ENCODE measurements around the gene FTO. TPM values are rescaled to one million over a fixed set of nuclear protein-coding genes. Genes with fewer than 3 reads are reported as not detected.

FTO gene
- total RNA-seq, 1 donor from 2014 or later = 75.6 TPM

GRCh38 chr16:53708490-53708889, 4.5 kb downstream of the FTO start:
- H3K4me3 ChIP-seq = no peak overlapping the region
- no peaks in the 10 kb centered on the region for H3K27me3 ChIP-seq
- no peak for TF ChIP-seq CTCF (IDR thresholded peaks at IDR 0.05)
- H3K27ac ChIP-seq = no peak overlapping the region
- ATAC-seq = no peak
- no peak for DNase-seq
- no peaks in the 10 kb centered on the region for H3K36me3 ChIP-seq
- intact Hi-C loops (cut with DNase I) = no loop called here
- H3K4me1 ChIP-seq = peaks cover 17% of the 10 kb centered on the region
- H3K9me3 ChIP-seq = no peaks in the 10 kb centered on the region

GRCh38 chr16:53711390-53711789, 7.4 kb downstream of the FTO start:
- Histone ChIP-seq H3K36me3 (no peaks in the 10 kb centered on the region), H3K4me1 (peaks cover 10% of the 10 kb centered on the region), H3K9me3 (no peaks in the 10 kb centered on the region), H3K4me3 (no peak overlapping the region), H3K27ac (no peak overlapping the region), H3K27me3 (no peaks in the 10 kb centered on the region)
- DNase-seq = no peak
- no peak for TF ChIP-seq CTCF (IDR thresholded peaks at IDR 0.05)
- intact Hi-C loops (cut with DNase I) = no loop called here
- ATAC-seq = no peak

DNA sequence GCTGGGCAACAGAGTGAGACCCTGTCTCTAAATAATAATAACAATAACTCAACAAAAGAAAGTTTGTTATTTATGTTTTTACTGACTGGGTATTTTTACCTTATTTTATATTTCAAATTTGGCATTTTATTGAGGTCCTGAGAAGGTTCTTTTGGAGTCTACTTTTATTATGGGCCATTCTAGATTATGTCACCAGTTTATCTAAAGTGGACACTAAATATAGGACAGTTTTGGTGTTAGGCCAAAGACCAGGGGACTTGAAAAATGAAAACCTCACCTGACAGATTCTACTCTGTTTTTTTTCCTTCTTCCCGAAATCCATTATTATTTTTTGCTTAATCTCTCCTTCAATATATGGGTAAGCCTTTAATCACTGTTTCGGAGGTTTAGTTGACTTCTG, 8.1 kb downstream of the FTO start:
- intact Hi-C loops (cut with DNase I) = no loop called here
- TF ChIP-seq CTCF (IDR thresholded peaks at IDR 0.05) = no peak
- H3K27me3 ChIP-seq = no peaks in the 10 kb centered on the region
- H3K4me3 ChIP-seq = no peak overlapping the region
- ATAC-seq (no peak), DNase-seq (no peak)
- no peak overlapping the region for H3K27ac ChIP-seq
- H3K4me1 ChIP-seq = peaks cover 10% of the 10 kb centered on the region
- H3K9me3 ChIP-seq = no peaks in the 10 kb centered on the region
- no peaks in the 10 kb centered on the region for H3K36me3 ChIP-seq

DNA sequence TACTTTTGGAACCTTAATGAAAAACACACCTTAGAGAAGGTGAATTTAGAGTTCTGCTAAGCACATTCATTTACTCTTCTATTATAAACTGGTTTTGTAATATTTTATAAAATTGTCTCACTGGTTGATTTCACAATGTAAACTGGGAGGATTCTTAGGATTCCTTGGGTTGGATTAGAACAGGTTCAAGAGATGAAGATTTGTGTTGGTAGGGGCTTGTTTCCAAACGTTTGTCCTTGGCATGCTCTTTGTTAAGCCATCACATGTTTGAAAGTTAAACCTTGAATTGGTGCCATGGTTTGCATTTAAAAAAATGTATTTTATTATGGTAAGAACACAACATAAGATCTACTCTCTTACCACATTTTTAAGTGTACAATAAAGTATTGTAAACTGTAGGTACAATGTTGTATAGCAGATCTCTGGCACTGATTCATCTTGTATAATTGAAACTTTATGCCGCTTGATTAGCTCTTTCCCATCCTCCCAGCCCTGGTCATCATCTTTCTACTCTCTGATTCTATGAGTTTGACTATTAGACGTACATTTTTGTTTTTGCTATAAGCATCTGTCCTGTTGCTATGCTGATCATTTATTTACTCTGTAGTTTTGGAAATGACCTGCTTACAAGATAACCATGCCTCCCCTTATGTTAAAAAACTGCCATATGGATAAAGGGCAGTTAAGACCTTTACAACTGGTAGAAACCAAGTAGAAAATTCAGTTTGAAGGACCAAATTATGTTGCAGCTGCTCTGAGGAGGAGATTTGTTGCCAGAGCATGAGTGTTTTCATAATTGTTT, 9.6 kb downstream of the FTO start:
- H3K36me3 ChIP-seq = no peaks in the 10 kb centered on the region
- TF ChIP-seq CTCF (IDR thresholded peaks at IDR 0.05) = no peak
- H3K4me3 ChIP-seq = no peak overlapping the region
- H3K27me3 ChIP-seq = no peaks in the 10 kb centered on the region
- intact Hi-C loops (cut with DNase I) = no loop called here
- no peaks in the 10 kb centered on the region for H3K9me3 ChIP-seq
- no peak for DNase-seq
- no peak overlapping the region for H3K27ac ChIP-seq
- H3K4me1 ChIP-seq = peaks cover 10% of the 10 kb centered on the region
- no peak for ATAC-seq

GRCh38 chr16:53714205-53715022, 10.5 kb downstream of the FTO start:
- ATAC-seq (no peak), DNase-seq (no peak)
- intact Hi-C loops (cut with DNase I) = no loop called here
- no peaks in the 10 kb centered on the region for H3K36me3 ChIP-seq
- H3K9me3 ChIP-seq = no peaks in the 10 kb centered on the region
- no peak for TF ChIP-seq CTCF (IDR thresholded peaks at IDR 0.05)
- peaks cover 10% of the 10 kb centered on the region for H3K4me1 ChIP-seq
- no peak overlapping the region for H3K4me3 ChIP-seq
- no peak overlapping the region for H3K27ac ChIP-seq
- H3K27me3 ChIP-seq = no peaks in the 10 kb centered on the region

All from upper lobe of right lung (tissue), 1 donor.